Neural progenitor cell (in vitro differentiated cells): ENCODE results near the gene BARD1. TPM values are rescaled to one million over a fixed set of nuclear protein-coding genes. Genes with fewer than 3 reads are reported as not detected.

Experiments used
- DNase-seq: peaks from one replicate; pipeline ENCODE4 v3.0.0-alpha.2; 2016; ENCODE audit warnings: low spot score
- H2AFZ ChIP-seq: fragments of 200-600 bp; sonication (generic); replicated peaks from 2 replicates; pipeline ENCODE4 v1.6.1; 2016; ENCODE audit warnings: antibody characterized with exemption
- H3F3A ChIP-seq: fragments of 200-600 bp; sonication (generic); 2 replicates; pipeline ENCODE4 v1.6.1; 2016; ENCODE audit warnings: antibody characterized with exemption, low read depth
- H3K27ac ChIP-seq: fragments of 200-600 bp; sonication (generic); 2 replicates; pipeline ENCODE4 v1.5.1; 2016; ENCODE audit warnings: mild to moderate bottlenecking
- H3K27me3 ChIP-seq: fragments of 200-600 bp; sonication (generic); 2 replicates; pipeline ENCODE4 v1.6.1; 2016; ENCODE audit warnings: mild to moderate bottlenecking, moderate library complexity
- H3K36me3 ChIP-seq: fragments of 200-600 bp; sonication (generic); 2 replicates; pipeline ENCODE4 v1.5.1; 2016
- H3K4me1 ChIP-seq: fragments of 200-600 bp; sonication (generic); 2 replicates; pipeline ENCODE4 v1.6.1; 2016; ENCODE audit warnings: mixed run types
- H3K4me2 ChIP-seq: fragments of 200-600 bp; sonication (generic); 2 replicates; pipeline ENCODE4 v1.6.1; 2016
- H3K4me3 ChIP-seq: fragments of 200-600 bp; sonication (generic); 2 replicates; pipeline ENCODE4 v1.5.1; 2016
- H3K79me2 ChIP-seq: fragments of 200-600 bp; sonication (generic); 2 replicates; pipeline ENCODE4 v1.6.1; 2016; ENCODE audit warnings: low read depth
- H3K9ac ChIP-seq: fragments of 200-600 bp; sonication (generic); 2 replicates; pipeline ENCODE4 v1.6.1; 2016
- H3K9me3 ChIP-seq: fragments of 200-600 bp; sonication (generic); 2 replicates; pipeline ENCODE4 v1.5.1; 2016; ENCODE audit warnings: low read depth
- H4K20me1 ChIP-seq: fragments of 200-600 bp; sonication (generic); 2 replicates; pipeline ENCODE4 v1.6.1; 2016; ENCODE audit warnings: low read depth
- H3K27ac Mint-ChIP-seq: 3 replicates; pipeline ENCODE4 v1.8.0; 2021; ENCODE audit warnings: mixed read lengths
- H3K27me3 Mint-ChIP-seq: 2 replicates; pipeline ENCODE4 v1.8.0; 2022; ENCODE audit warnings: low read depth, mild to moderate bottlenecking, inconsistent platforms, moderate library complexity, mixed read lengths; ENCODE audit not compliant: insufficient read depth
- H3K36me3 Mint-ChIP-seq: 3 replicates; pipeline ENCODE4 v1.8.0; 2021; ENCODE audit warnings: mixed read lengths
- H3K4me1 Mint-ChIP-seq: 3 replicates; pipeline ENCODE4 v1.8.0; 2021; ENCODE audit warnings: mixed read lengths
- H3K4me3 Mint-ChIP-seq: 3 replicates; pipeline ENCODE4 v1.8.0; 2021; ENCODE audit warnings: mild to moderate bottlenecking, moderate library complexity, mixed read lengths
- H3K9me3 Mint-ChIP-seq: 3 replicates; pipeline ENCODE4 v1.8.0; 2020; ENCODE audit warnings: mixed read lengths
- CTCF ChIP-seq: fragments of 200-600 bp; sonication (generic); IDR thresholded peaks from 2 replicates; pipeline ENCODE4 v1.5.1; 2017; ENCODE audit warnings: antibody characterized with exemption, mild to moderate bottlenecking
- EZH2 ChIP-seq: fragments of 200-600 bp; sonication (generic); IDR thresholded peaks from 2 replicates; pipeline ENCODE4 v1.6.1; 2017; ENCODE audit warnings: antibody characterized with exemption, mild to moderate bottlenecking, moderate library complexity
- EZH2phosphoT487 ChIP-seq: fragments of 200-600 bp; sonication (generic); IDR thresholded peaks from 2 replicates; pipeline ENCODE4 v1.6.1; 2017; ENCODE audit warnings: antibody characterized with exemption
- total RNA-seq: library from RNA; depleted of rRNA; stranded (reverse); fragments of >200 nt; gene quantifications from 2 replicates; pipeline ENCODE4 v1.2.3, GENCODE V29; 2015; ENCODE audit warnings: low replicate concordance

Gene BARD1
- total RNA-seq, 1 donor from 2014 or later = 42.8 TPM

- Histone ChIP-seq H3K4me2 (no peak overlapping the region), H3F3A (no peaks in the 10 kb centered on the region), H3K27me3 (no peaks in the 10 kb centered on the region), H2AFZ (no peak overlapping the region), H3K9me3 (no peaks in the 10 kb centered on the region), H3K9ac (no peak overlapping the region), H3K36me3 (peaks cover 6% of the 10 kb centered on the region), H3K4me1 (no peaks in the 10 kb centered on the region), H3K27ac (no peak overlapping the region), H3K79me2 (peaks cover 14% of the 10 kb centered on the region), H3K4me3 (no peak overlapping the region), H4K20me1 (no peaks in the 10 kb centered on the region)
- Mint-ChIP-seq H3K27ac (no peak overlapping the region), H3K4me3 (no peak overlapping the region), H3K4me1 (no peaks in the 10 kb centered on the region), H3K36me3 (peaks cover 56% of the 10 kb centered on the region), H3K27me3 (no peaks in the 10 kb centered on the region), H3K9me3 (peaks cover 40% of the 10 kb centered on the region)
- no peak for DNase-seq
- TF ChIP-seq EZH2 (no peak), EZH2phosphoT487 (no peak), CTCF (no peak)
Measured at GRCh38 chr2:214774108-214774507, 35.4 kb downstream of the BARD1 start.

- Histone ChIP-seq H3K4me3 (no peak overlapping the region), H3K27me3 (no peaks in the 10 kb centered on the region), H3K9ac (no peak overlapping the region), H3K9me3 (no peaks in the 10 kb centered on the region), H2AFZ (no peak overlapping the region), H3K4me2 (no peak overlapping the region), H3F3A (no peaks in the 10 kb centered on the region), H3K79me2 (peaks cover 6% of the 10 kb centered on the region), H3K27ac (no peak overlapping the region), H3K36me3 (peaks cover 10% of the 10 kb centered on the region), H3K4me1 (no peaks in the 10 kb centered on the region), H4K20me1 (no peaks in the 10 kb centered on the region)
- H3K4me3 Mint-ChIP-seq = no peak overlapping the region
- H3K36me3 Mint-ChIP-seq = peaks cover 54% of the 10 kb centered on the region
- H3K27me3 Mint-ChIP-seq = no peaks in the 10 kb centered on the region
- TF ChIP-seq EZH2 (no peak), EZH2phosphoT487 (no peak), CTCF (no peak)
- peaks cover 36% of the 10 kb centered on the region for H3K9me3 Mint-ChIP-seq
- no peak for DNase-seq
- H3K27ac Mint-ChIP-seq = no peak overlapping the region
- no peaks in the 10 kb centered on the region for H3K4me1 Mint-ChIP-seq
Measured at GRCh38 chr2:214772443-214773015, 37.0 kb downstream of the BARD1 start.

DNA sequence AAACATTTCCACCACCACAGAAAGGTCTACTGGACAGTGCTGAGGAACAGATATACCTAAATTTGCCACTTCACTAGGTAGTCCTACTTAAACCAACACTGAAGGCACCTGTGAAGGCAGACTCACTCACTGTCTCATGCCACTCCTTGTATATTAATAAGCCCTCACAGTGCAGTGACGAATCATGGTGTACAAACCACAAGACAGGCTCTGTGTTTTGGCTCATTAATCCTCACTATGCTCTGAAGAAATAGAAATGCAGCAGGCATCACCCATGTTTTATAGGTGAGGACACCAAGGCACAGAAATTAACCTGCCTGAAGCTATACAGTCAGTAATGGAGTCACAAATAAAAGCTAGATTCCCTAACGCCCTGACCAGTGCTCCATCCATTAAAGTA is 44.3 kb downstream of the BARD1 start:
- Histone ChIP-seq H3K27me3 (no peaks in the 10 kb centered on the region), H3K27ac (no peak overlapping the region), H2AFZ (no peak overlapping the region), H3K9ac (no peak overlapping the region), H3K79me2 (no peaks in the 10 kb centered on the region), H3K9me3 (no peaks in the 10 kb centered on the region), H3F3A (no peaks in the 10 kb centered on the region), H3K36me3 (peaks cover 39% of the 10 kb centered on the region), H3K4me1 (no peaks in the 10 kb centered on the region), H3K4me2 (no peak overlapping the region), H4K20me1 (no peaks in the 10 kb centered on the region), H3K4me3 (no peak overlapping the region)
- H3K9me3 Mint-ChIP-seq = no peaks in the 10 kb centered on the region
- H3K27me3 Mint-ChIP-seq = no peaks in the 10 kb centered on the region
- H3K4me3 Mint-ChIP-seq = no peak overlapping the region
- TF ChIP-seq EZH2 (no peak), EZH2phosphoT487 (no peak), CTCF (no peak)
- H3K4me1 Mint-ChIP-seq = no peaks in the 10 kb centered on the region
- peaks cover 56% of the 10 kb centered on the region for H3K36me3 Mint-ChIP-seq
- no peak overlapping the region for H3K27ac Mint-ChIP-seq
- no peak for DNase-seq
